DMS 273 (cell line): ENCODE data around the gene BTNL8.

ENCODE experiments used
- DNase-seq: peaks from one replicate; lab custom pipeline; 2025; ENCODE audit not compliant: unreplicated experiment; lab: John Stamatoyannopoulos, UW

BTNL8 gene

DNA sequence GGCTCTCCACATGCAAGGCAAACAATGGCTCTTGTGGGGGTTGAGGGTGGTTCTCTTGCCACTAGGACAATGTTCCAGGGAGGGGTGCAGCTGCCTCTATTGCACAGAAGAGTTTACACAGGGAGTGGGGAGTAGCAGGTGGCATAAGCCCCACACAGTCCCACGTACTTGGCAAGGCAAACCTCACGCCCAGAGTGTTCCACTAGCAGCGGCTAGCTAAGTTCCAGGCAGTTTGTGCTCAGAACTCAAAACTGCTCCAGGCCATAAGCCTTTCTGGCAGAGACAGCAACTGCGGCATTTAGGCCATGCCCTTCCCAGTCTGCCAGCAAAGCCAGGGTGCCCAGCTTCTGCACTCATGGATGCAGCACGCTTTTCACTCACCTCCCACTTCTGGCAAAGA is 60.7 kb downstream of the BTNL8 start:
- DNase-seq, result no peak

GRCh38 chr5:180960209-180960608 is 61.2 kb downstream of the BTNL8 start:
- no peak for DNase-seq

- DNase-seq, result no peak
These were observed 70.4 kb downstream of the BTNL8 start for GRCh38 chr5:180969406-180969805.

GRCh38 chr5:180970336-180970735 is 71.4 kb downstream of the BTNL8 start:
- DNase-seq, result no peak

- DNase-seq, result no peak
These were observed 71.9 kb downstream of the BTNL8 start for GRCh38 chr5:180970875-180971274.

DNA sequence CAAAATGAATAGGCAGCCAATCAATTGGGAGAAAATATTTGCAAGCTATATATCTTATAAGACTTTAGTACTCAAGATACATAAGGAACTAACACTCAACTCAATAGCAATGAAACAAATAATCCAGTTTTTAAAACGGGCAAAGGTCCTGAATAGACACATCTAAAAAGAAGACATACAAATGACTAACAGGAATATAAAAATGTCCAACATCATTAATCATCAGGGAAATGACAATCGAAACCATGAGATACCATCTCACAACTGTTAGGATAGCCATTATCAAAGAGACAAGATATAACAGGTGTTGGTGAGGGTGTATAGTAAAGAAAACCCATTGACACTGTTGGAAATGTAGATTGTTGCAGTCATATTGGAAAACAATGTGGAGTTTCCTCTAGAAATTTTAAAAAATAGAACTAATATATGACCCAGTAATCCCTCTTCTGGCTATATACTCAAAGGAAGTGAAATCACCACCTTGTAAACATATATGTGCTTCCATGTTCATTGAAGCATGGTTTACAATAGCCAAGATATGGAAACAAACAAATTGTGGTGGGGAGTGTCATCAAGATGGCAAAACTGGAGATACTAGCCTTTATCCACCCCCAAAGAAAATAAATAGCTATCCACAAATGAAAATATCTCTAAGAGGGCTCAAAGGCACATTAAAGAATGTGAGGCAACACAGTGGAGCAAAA is 75.8 kb downstream of the BTNL8 start:
- DNase-seq, result no peak

DNA sequence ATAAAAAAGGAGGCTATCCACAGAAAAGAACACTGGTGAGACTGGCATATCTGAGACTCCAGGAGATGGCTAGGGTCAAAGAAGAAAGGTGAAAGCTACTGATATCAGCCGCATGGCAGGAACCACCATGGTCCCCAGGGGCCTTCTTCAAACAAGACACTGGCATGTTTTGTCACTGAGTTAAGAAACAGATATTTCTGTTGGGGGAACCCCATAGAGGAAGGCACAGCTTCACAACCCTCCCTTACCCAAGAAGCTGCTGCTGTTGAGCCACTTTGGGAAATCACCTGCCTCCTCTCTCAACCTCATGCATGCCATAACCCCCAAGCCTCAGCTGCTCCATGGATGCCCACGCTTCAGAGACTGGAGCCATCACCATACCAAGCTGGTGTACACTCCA is 76.4 kb downstream of the BTNL8 start:
- DNase-seq, result no peak

DNA sequence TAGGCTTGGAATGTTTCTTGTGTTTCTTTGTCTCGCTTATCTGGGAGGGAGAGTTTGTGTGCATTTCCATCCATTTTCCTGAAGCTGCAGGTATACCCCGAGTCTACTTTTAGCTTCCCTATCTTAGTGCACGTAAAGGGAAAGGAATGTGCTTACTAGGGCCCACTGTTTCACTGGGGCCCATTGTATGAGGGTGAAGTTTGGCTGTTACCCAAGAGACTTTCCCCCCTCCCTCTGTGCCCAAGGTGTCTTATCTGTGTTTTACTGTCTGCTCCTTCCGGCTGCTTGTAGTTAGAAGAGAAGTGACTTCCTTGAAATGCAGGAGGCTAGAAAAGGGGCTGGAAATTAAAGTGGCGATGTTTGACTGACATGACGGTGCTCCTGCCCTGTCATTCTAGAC is 77.6 kb downstream of the BTNL8 start:
- DNase-seq, result no peak

DNA sequence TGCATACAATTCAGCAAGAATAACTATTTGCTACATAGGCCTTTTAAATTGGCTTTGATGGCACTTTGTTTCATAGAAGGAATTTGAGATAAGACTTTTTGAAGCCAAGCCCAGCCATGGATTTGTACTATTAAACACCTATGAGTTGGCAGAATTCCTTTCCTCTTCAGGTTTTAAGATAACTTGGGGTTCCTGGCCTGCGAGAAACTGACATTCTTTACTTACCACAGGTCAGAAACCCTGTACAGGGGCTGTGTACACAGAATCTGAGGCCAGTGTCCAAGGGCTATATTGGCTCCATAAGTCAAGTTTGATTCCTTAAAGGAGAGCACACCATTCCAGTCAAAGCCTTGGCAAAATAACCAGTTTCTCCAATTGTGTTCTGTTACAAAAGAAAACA is 78.9 kb downstream of the BTNL8 start:
- DNase-seq, result no peak

DNA sequence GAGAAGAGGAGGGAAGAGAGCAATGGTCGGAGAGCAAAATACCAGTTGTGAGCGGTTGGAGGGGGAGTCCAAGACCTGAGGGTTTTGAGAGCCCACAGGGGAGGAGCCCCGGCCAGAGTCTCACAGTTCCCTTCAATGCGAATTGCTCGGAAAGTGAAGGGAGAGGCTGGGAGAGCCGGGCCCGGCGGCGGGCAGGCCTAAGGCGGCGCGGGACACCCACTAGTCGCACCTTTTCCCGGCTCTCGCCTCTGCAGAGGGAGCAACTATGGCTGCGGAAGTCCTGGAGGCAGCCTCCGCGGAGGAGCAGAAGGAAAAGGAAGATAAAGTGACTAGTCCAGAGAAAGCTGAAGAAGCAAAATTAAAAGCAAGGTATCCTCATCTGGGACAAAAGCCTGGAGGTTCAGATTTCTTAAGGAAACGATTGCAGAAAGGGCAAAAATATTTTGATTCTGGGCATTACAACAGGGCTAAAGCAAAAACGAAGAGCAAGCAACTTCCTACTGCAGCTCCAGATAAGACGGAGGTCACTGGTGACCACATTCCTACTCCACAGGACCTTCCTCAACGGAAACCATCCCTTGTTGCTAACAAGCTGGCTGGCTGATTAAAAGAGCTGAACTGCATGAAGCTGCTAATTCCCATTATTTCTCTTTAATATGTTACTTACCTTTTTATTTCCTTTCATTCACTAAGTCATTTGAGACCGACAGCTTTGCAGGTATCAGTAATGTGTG is 83.2 kb downstream of the BTNL8 start:
- no peak for DNase-seq

DNA sequence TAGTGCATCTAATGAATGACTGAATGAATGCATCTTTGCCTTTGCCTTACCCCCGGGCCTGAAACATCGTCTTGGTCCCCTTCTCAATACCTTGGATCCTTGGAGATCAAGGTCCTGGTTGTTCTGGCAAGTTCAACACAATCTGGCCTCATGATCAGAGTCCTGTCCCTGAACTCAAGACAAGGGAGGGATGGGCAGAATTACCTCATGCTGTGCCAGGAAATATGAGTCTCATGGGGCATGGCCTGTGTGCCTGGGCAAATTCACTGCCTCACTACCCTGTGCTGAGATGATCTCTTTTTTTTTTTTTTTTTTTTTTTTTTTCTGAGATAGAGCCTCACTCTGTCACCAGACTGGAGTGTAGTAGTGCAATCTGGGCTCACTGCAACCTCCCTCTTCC is 89.1 kb downstream of the BTNL8 start:
- no peak for DNase-seq

- peak; percentile 61 for DNase-seq
These were observed 89.6 kb downstream of the BTNL8 start, which contains the start of gene BTNL3 for GRCh38 chr5:180988592-180988991. BTNL3 (plus strand) TSS chr5:180988846; CDS start chr5:180989029, 183 bp downstream.

DNA sequence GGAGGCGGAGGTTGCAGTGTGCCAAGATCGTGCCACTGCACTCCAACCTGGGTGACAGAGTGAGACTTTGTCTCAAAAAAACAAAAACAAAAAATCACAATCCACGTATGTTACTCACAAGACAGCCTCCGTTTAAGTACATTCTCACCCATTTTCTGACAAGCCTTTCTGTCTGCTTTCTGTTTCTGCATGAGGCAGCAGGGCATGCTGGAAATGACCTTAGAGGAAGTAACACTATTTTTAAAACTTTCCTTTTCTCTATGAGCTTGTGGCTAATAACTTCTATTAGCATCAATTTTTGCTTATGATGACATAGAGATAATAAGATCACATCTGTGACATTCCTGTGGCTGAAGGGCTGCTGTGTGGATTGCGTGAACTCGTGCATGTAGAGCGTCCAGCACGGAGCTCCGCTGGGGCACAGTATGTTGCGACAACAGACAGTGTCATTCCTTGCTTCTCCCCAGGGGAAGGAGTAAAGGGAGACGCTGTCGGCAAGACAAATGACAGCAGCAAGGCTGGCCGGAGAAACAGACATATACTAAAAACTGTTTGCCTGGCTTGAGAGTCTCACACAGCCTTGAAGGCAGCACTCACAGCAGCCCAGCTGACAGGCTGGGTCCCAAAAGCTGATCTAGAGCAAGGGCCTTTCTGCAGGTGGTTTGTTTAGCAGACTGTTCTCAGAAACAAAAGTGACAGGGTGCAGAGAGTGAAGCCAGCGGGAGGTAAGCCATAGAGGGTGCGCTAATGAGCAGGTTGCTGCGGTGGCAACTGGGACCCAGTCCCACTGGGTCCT is 91.3 kb downstream of the BTNL8 start:
- DNase-seq, result no peak

GRCh38 chr5:180990882-180991242 is 91.9 kb downstream of the BTNL8 start:
- DNase-seq, result peak; percentile 79
